Activated T-cell treated with anti-CD3 and anti-CD28 coated beads for 48 hours (primary cell): ENCODE measurements around the gene TGM4.

ENCODE experiments used
- DNase-seq: peaks from one replicate; pipeline ENCODE4 v3.0.0-alpha.2; 2020; ENCODE audit warnings: low read depth

Gene TGM4

DNA sequence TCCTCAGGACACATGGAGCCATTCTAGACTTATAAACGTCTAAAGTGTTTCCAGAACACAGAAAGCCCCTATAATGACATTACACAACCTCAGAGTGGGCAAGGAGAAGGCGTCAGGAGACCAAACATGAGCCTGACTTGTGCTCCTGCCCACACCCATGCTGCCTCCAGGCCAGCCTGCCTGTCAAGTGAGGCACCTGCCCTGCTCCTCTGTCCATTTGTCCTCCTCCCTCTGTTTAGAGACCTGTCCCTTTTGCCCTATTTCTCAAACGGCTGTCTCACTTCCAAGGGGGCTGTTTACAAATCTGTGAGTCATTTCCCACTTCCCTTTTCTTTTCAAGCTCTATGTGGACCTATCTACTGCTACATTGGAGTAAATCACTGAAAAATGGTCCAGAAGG, 80.6 kb downstream of the TGM4 start:
- DNase-seq, result no peak

DNA sequence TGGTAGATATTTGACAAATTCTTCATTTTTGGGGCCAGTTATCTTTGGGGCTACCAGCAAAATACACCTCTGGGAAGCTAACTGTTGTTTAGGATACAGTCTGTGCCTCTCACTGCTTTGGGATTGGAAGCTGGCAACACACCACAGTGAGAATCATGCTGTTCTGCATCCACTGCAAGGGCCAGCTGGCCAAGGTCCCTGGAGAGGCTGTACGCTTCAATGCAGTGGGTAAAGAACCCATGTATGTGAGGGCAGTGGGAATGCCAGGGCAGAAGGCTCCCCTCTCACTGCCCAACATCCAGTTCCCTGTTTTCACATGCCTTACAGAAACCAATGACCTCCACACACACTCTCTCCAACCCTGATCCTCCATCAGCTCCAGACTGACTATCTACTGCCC, 81.5 kb downstream of the TGM4 start:
- DNase-seq, result no peak

DNA sequence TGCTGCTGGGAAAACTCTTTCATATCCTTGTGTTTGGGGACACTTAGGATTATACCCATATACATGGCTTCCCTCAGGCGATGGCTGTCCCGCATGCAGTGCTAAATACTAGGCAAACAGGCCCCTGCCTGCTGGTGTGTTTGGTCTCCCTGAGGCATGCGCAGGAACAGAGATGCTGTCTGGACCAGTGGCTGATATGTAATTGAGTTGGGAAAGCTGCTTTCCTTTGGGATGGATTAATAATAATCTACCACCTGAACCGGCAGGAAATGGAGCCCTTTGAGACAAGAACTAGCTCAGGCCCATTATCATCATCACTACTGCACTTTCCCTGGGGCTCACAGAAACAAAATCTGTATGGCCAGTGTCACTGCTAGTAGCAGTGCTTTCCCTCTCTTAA, 83.6 kb downstream of the TGM4 start:
- no peak for DNase-seq

DNA sequence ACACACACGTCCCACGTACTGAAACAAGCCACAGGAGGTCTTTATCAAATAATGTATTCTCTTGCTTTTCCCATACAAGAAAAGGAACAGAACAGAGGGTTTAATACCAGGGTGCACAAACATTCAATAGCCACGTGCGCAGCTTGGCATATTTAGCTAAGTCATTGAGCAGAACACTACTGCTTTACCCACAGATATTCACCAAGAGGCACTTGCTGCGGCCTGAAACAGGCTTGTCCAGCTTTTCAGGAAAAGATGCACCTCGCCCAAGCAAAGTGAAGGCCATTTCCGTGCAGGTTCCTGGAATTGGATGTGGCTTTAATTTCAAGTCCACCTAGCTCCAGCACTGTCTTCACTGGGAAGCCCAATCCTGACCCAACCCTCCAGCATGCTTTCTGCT, 84.0 kb downstream of the TGM4 start:
- DNase-seq, result no peak

DNA sequence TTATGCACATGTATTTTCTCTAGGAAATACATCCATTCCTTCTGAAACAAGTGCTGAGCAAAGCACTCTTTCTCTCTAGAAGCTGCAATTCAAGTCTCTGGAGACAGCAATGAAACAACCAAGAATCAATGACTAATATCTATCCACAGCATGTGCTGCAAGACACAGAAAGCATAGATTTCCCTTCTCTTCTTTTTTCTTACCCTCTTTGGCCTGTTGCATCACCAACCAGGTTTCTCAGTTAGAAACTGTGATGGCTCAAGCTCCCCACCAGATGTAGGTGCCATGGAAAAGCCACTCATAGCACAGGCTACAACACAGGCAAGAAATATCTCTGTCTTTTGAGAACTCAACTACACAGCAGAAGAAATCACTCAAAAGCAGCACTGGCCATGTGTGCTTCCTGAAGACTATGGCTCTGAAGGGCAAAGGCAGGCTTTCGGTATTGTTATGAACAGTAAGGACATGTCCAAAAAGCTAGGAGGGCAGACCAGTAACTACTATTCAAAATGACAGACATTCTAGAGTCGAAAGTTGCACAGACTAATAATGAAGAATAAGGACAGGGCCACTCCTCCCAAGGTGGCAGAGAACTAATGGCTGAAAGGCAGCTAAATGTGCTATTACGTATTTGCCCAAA, 86.1 kb downstream of the TGM4 start:
- DNase-seq, result no peak

DNA sequence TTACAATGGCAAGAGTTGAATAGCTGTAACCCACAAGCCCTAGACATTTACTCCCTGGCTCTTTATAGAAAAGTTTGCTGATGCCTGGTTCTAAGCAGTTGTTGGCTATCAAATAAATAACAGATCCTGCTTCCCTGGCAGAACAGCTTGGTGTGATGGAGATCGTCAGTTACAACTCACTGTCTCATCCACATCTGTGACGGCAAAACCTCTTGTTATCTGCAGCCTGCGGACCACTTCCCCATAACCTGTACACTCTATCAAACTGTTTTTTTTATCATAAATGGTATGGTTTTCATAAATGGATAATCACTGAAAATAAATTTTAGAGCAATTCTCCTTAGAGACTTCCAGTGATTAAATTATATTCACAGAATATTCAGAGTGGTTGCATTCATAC, 87.5 kb downstream of the TGM4 start:
- DNase-seq, result no peak

DNA sequence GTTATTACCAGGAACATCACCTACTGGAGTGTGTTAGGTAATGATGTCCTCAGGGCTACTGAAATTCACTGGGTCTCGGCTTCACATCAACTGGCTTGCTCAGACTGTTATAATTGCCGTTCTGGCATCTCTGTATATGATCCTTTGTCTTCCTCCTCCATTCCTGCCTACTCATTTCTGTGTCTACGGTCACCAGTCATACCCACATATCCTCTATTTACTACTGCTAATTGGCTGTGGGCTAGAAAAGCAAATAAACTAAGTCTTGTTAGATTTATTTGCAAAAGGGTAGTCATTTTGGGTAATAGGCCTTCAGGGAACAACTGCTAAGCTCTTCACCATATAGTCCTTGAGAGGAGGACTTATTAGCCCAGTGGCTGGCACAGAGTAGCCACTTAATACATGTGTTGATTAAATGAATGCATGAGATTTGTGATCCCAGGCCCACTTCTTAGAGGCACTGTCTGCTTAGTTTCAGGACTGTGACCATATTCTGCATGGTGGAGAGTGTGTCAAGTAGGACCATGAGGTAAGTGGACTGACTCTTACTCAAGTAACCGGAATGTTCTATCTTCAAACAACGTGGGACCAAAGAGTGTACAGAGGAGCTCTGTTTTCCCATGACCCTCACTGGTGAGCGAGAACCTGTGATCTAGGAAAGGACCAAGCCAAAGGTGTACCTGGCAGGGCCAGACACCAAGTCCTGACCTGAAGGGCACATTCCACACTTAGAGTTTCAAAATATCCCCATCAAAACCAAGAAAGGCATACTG, 88.4 kb downstream of the TGM4 start:
- DNase-seq, result no peak

DNA sequence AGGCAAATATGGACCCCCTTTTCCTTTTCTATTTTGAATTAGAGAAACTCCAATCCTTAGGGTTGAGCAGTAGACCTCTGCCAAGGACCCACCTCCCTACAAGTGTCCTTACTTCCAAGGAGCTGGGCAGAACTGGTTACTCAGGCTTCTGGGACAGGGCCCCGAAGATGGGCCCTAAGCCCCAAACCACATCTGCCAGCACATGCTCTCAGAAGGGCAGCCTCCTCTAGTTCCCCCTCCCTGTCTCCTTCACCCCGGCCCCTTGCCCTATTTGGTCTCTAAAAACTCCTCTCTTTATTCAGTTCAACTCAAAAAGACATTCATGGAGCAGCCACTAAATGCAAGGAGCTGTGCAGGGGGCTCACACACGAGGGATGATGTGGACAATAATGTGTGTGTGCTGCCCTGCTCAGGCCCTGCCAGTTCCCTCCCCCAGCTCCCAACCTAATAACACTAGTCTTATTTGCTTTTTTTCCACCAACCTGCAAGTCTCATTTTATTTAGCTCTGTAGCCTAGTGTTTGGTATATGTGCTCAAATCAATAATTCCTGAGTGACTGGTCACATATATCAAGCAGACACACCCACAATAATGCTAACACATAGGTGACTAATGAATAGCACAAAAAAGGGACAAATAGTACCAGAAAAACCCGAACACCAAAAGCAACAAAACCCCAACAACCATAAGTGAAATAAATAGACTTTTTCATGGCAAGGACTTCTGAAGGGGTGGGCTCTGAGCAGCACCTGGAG, 89.3 kb downstream of the TGM4 start:
- DNase-seq, result no peak
